SK-N-MC (cell line): ENCODE data around the gene SLC7A5.

Source experiments
- EZH2 ChIP-seq: fragments of 200-600 bp; sonication (generic); IDR thresholded peaks from one replicate; pipeline ENCODE4 v1.6.1; 2017; ENCODE audit warnings: antibody characterized with exemption
- POLR2AphosphoS5 ChIP-seq: IDR thresholded peaks from 2 replicates; pipeline ENCODE4 v1.6.1; 2012; ENCODE audit warnings: mild to moderate bottlenecking, low read depth, low read length, borderline replicate concordance

DNA sequence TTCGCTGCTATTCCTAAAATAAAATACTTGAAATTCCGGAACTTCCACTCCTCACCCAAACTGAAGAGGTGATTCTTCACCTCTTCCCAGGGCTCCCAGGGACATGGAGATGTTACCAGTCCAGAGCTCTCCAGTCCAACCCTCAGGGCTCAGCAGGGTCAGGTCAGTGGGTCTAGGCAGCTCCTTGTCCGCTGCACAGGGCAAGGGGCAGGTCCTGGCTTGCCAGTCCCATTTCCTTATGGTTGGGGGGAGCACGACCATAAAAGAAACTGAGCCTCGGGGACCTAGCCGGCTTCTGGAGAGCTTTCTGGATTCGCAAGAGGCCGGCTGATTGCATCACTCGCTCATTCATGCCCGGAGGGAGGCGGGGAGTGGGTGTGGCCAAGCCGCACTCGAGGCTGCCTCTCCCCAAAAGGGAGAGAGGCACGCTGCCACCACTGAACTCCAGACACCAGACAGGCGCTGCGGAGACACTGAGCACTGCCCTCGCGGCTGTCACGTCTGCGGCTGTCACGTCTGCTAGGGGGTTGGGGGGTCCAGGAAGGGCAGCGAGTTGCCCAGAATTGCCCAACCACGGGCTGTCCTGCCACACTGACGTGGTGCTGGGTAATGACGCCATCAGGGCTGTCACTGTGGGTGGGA lies 15.8 kb downstream of the SLC7A5 start:
- peak; percentile 8; the same call in 1 of the 2 replicates for TF ChIP-seq POLR2AphosphoS5
- TF ChIP-seq EZH2: no peak
